Neural progenitor cell (in vitro differentiated cells): ENCODE data around the gene FGF22. TPM values are rescaled to one million over a fixed set of nuclear protein-coding genes. Genes with fewer than 3 reads are reported as not detected.

Source experiments
- DNase-seq: peaks from one replicate; pipeline ENCODE4 v3.0.0-alpha.2; 2016; ENCODE audit warnings: low spot score
- H2AFZ ChIP-seq: fragments of 200-600 bp; sonication (generic); replicated peaks from 2 replicates; pipeline ENCODE4 v1.6.1; 2016; ENCODE audit warnings: antibody characterized with exemption
- H3F3A ChIP-seq: fragments of 200-600 bp; sonication (generic); 2 replicates; pipeline ENCODE4 v1.6.1; 2016; ENCODE audit warnings: antibody characterized with exemption, low read depth
- H3K27ac ChIP-seq: fragments of 200-600 bp; sonication (generic); 2 replicates; pipeline ENCODE4 v1.5.1; 2016; ENCODE audit warnings: mild to moderate bottlenecking
- H3K27me3 ChIP-seq: fragments of 200-600 bp; sonication (generic); 2 replicates; pipeline ENCODE4 v1.6.1; 2016; ENCODE audit warnings: mild to moderate bottlenecking, moderate library complexity
- H3K36me3 ChIP-seq: fragments of 200-600 bp; sonication (generic); 2 replicates; pipeline ENCODE4 v1.5.1; 2016
- H3K4me1 ChIP-seq: fragments of 200-600 bp; sonication (generic); 2 replicates; pipeline ENCODE4 v1.6.1; 2016; ENCODE audit warnings: mixed run types
- H3K4me2 ChIP-seq: fragments of 200-600 bp; sonication (generic); 2 replicates; pipeline ENCODE4 v1.6.1; 2016
- H3K4me3 ChIP-seq: fragments of 200-600 bp; sonication (generic); 2 replicates; pipeline ENCODE4 v1.5.1; 2016
- H3K79me2 ChIP-seq: fragments of 200-600 bp; sonication (generic); 2 replicates; pipeline ENCODE4 v1.6.1; 2016; ENCODE audit warnings: low read depth
- H3K9ac ChIP-seq: fragments of 200-600 bp; sonication (generic); 2 replicates; pipeline ENCODE4 v1.6.1; 2016
- H3K9me3 ChIP-seq: fragments of 200-600 bp; sonication (generic); 2 replicates; pipeline ENCODE4 v1.5.1; 2016; ENCODE audit warnings: low read depth
- H4K20me1 ChIP-seq: fragments of 200-600 bp; sonication (generic); 2 replicates; pipeline ENCODE4 v1.6.1; 2016; ENCODE audit warnings: low read depth
- H3K27ac Mint-ChIP-seq: 3 replicates; pipeline ENCODE4 v1.8.0; 2021; ENCODE audit warnings: mixed read lengths
- H3K27me3 Mint-ChIP-seq: 2 replicates; pipeline ENCODE4 v1.8.0; 2022; ENCODE audit warnings: low read depth, mild to moderate bottlenecking, inconsistent platforms, moderate library complexity, mixed read lengths; ENCODE audit not compliant: insufficient read depth
- H3K36me3 Mint-ChIP-seq: 3 replicates; pipeline ENCODE4 v1.8.0; 2021; ENCODE audit warnings: mixed read lengths
- H3K4me1 Mint-ChIP-seq: 3 replicates; pipeline ENCODE4 v1.8.0; 2021; ENCODE audit warnings: mixed read lengths
- H3K4me3 Mint-ChIP-seq: 3 replicates; pipeline ENCODE4 v1.8.0; 2021; ENCODE audit warnings: mild to moderate bottlenecking, moderate library complexity, mixed read lengths
- H3K9me3 Mint-ChIP-seq: 3 replicates; pipeline ENCODE4 v1.8.0; 2020; ENCODE audit warnings: mixed read lengths
- EZH2 ChIP-seq: fragments of 200-600 bp; sonication (generic); IDR thresholded peaks from 2 replicates; pipeline ENCODE4 v1.6.1; 2017; ENCODE audit warnings: antibody characterized with exemption, mild to moderate bottlenecking, moderate library complexity
- EZH2phosphoT487 ChIP-seq: fragments of 200-600 bp; sonication (generic); IDR thresholded peaks from 2 replicates; pipeline ENCODE4 v1.6.1; 2017; ENCODE audit warnings: antibody characterized with exemption
- total RNA-seq: library from RNA; depleted of rRNA; stranded (reverse); fragments of >200 nt; gene quantifications from 2 replicates; pipeline ENCODE4 v1.2.3, GENCODE V29; 2015; ENCODE audit warnings: low replicate concordance
- TF ChIP-seq, protein P1 (sequence below): fragments of 200-600 bp; sonication (generic); IDR thresholded peaks from 2 replicates; pipeline ENCODE4 v1.5.1; 2017; ENCODE audit warnings: antibody characterized with exemption, mild to moderate bottlenecking

The FGF22 gene
- total RNA-seq, 1 donor from 2014 or later: not detected

GRCh38 chr19:678791-679388 lies 39.2 kb downstream of the FGF22 start:
- peaks cover 26% of the 10 kb centered on the region for H4K20me1 ChIP-seq
- H3K79me2 ChIP-seq: no peaks in the 10 kb centered on the region
- H3K9me3 ChIP-seq: no peaks in the 10 kb centered on the region
- H3K36me3 ChIP-seq: no peaks in the 10 kb centered on the region
- peaks cover 14% of the 10 kb centered on the region for H3K27me3 Mint-ChIP-seq
- no peak overlapping the region for H2AFZ ChIP-seq
- no peak overlapping the region for H3K27ac Mint-ChIP-seq
- peaks cover 27% of the 10 kb centered on the region for H3F3A ChIP-seq
- no peaks in the 10 kb centered on the region for H3K36me3 Mint-ChIP-seq
- H3K27ac ChIP-seq: no peak overlapping the region
- DNase-seq: no peak
- no peak overlapping the region for H3K9ac ChIP-seq
- no peak for TF ChIP-seq EZH2phosphoT487
- TF ChIP-seq, protein P1, sequence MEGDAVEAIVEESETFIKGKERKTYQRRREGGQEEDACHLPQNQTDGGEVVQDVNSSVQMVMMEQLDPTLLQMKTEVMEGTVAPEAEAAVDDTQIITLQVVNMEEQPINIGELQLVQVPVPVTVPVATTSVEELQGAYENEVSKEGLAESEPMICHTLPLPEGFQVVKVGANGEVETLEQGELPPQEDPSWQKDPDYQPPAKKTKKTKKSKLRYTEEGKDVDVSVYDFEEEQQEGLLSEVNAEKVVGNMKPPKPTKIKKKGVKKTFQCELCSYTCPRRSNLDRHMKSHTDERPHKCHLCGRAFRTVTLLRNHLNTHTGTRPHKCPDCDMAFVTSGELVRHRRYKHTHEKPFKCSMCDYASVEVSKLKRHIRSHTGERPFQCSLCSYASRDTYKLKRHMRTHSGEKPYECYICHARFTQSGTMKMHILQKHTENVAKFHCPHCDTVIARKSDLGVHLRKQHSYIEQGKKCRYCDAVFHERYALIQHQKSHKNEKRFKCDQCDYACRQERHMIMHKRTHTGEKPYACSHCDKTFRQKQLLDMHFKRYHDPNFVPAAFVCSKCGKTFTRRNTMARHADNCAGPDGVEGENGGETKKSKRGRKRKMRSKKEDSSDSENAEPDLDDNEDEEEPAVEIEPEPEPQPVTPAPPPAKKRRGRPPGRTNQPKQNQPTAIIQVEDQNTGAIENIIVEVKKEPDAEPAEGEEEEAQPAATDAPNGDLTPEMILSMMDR: no peak
- TF ChIP-seq EZH2: no peak
- H3K4me3 ChIP-seq: peak overlapping the region; percentile 93
- peaks cover 46% of the 10 kb centered on the region for H3K27me3 ChIP-seq
- H3K4me2 ChIP-seq: peak overlapping the region; percentile 91
- peaks cover 9% of the 10 kb centered on the region for H3K4me1 Mint-ChIP-seq
- peaks cover 7% of the 10 kb centered on the region for H3K4me1 ChIP-seq
- no peaks in the 10 kb centered on the region for H3K9me3 Mint-ChIP-seq
- H3K4me3 Mint-ChIP-seq: peak overlapping the region; percentile 84

DNA sequence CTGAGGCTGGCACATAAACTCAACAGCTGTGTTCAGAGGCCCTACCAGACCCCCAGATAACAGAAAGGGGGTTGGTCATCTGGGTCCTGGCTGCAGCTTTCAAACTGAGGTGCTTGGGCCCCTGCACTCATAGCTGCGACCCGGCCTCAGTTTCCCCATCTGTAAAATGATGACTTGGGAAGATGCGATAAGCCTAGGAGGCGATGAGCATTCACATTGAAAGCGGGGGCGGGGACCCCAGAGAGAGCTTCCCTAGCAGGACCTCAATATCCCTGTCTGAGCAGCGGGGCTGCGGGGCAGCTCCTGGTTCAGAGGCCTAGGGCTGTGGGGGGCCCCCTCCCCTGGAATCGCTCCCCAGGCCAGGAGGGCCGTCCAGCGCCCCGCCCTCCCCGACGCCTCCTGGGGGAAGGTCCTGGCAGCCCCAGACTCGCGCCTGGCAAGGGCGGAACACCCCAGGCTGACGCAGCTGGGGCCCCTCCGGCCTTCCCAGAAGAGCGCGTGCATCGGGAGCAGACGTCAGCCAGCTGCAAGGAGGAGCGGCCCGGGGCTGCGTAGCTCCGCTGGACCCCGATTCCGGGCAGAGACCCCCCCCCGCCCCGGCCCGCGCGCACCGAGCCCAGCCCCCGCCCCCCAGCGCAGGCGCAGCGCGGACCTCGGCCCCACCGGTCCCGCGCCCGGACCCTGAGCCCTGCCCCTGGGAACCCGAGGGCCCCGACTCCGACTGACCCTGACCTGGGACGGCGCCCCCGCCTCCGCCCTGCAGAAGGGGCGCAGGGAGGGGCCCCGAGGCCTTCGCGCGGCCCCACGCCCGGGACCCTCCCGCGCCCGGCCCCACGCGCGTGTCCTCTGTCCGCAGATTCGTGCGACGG lies 40.0 kb downstream of the FGF22 start:
- Histone ChIP-seq H3K4me1 (peaks cover 7% of the 10 kb centered on the region), H3K9me3 (no peaks in the 10 kb centered on the region), H3K9ac (no peak overlapping the region), H2AFZ (no peak overlapping the region), H3K4me2 (peak overlapping the region; percentile 91), H3K27ac (no peak overlapping the region), H3K79me2 (no peaks in the 10 kb centered on the region), H3F3A (peaks cover 27% of the 10 kb centered on the region), H3K4me3 (peak overlapping the region; percentile 93), H3K27me3 (peaks cover 44% of the 10 kb centered on the region), H4K20me1 (peaks cover 26% of the 10 kb centered on the region), H3K36me3 (no peaks in the 10 kb centered on the region)
- no peak overlapping the region for H3K27ac Mint-ChIP-seq
- TF ChIP-seq EZH2: peak; percentile 35
- TF ChIP-seq EZH2phosphoT487: no peak
- no peaks in the 10 kb centered on the region for H3K9me3 Mint-ChIP-seq
- H3K27me3 Mint-ChIP-seq: peaks cover 14% of the 10 kb centered on the region
- H3K4me1 Mint-ChIP-seq: peaks cover 9% of the 10 kb centered on the region
- H3K36me3 Mint-ChIP-seq: no peaks in the 10 kb centered on the region
- peak; percentile 76 for DNase-seq
- peak overlapping the region; percentile 84 for H3K4me3 Mint-ChIP-seq

GRCh38 chr19:680287-681028 lies 40.8 kb downstream of the FGF22 start:
- peak overlapping the region; percentile 93 for H3K4me3 ChIP-seq
- Mint-ChIP-seq H3K36me3 (no peaks in the 10 kb centered on the region), H3K27ac (peak overlapping the region; percentile 98), H3K27me3 (peaks cover 10% of the 10 kb centered on the region), H3K4me3 (peak overlapping the region; percentile 95), H3K9me3 (no peaks in the 10 kb centered on the region), H3K4me1 (peaks cover 4% of the 10 kb centered on the region)
- peak; percentile 99 for DNase-seq
- H4K20me1 ChIP-seq: peaks cover 26% of the 10 kb centered on the region
- H3K79me2 ChIP-seq: no peaks in the 10 kb centered on the region
- H3K9me3 ChIP-seq: no peaks in the 10 kb centered on the region
- H3K9ac ChIP-seq: no peak overlapping the region
- H3K4me2 ChIP-seq: peak overlapping the region; percentile 91
- peak overlapping the region; percentile 54 for H2AFZ ChIP-seq
- no peak overlapping the region for H3K27ac ChIP-seq
- peaks cover 24% of the 10 kb centered on the region for H3F3A ChIP-seq
- H3K4me1 ChIP-seq: peaks cover 7% of the 10 kb centered on the region
- TF ChIP-seq, protein P1: peak; percentile 55
- TF ChIP-seq EZH2phosphoT487: no peak
- peaks cover 36% of the 10 kb centered on the region for H3K27me3 ChIP-seq
- H3K36me3 ChIP-seq: no peaks in the 10 kb centered on the region
